ENCODE measurements around the gene TPRG1.

DNA sequence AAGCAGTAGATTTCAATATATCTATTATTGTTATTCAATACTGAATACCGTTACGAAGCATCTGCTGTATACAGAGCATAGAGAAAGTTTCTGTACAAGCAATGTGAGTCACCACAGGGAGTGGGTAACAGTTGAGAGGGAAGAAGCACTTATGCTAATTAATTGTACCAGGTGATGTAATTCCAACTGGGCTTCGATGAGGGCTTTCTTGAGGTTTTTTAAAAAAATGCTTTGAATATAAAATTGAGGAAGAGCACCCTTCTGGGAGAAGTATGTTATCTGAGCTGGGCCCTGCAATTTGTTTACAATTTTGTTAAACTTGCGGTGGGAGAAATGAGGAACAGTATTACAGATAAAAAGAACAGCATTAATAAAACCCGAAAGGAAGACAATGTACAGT lies 197.9 kb downstream of the TPRG1 start:
- TF ChIP-seq, protein P1, sequence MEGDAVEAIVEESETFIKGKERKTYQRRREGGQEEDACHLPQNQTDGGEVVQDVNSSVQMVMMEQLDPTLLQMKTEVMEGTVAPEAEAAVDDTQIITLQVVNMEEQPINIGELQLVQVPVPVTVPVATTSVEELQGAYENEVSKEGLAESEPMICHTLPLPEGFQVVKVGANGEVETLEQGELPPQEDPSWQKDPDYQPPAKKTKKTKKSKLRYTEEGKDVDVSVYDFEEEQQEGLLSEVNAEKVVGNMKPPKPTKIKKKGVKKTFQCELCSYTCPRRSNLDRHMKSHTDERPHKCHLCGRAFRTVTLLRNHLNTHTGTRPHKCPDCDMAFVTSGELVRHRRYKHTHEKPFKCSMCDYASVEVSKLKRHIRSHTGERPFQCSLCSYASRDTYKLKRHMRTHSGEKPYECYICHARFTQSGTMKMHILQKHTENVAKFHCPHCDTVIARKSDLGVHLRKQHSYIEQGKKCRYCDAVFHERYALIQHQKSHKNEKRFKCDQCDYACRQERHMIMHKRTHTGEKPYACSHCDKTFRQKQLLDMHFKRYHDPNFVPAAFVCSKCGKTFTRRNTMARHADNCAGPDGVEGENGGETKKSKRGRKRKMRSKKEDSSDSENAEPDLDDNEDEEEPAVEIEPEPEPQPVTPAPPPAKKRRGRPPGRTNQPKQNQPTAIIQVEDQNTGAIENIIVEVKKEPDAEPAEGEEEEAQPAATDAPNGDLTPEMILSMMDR (IDR thresholded peaks at IDR 0.05) = no peak
- TF ChIP-seq POLR2A (IDR thresholded peaks at IDR 0.05) = no peak
